Body of pancreas (tissue), 4 donors: Measurements from ENCODE around the gene DIRAS1. TPM values are rescaled to one million over a fixed set of nuclear protein-coding genes. Genes with fewer than 3 reads are reported as not detected.

ENCODE experiments used
- ATAC-seq: fragments of 150-250 bp; one replicate; pipeline ENCODE4 v1.9.1; 2016
- DNase-seq, 4 donors: peaks; one replicate each; pipeline ENCODE4 v3.0.0-alpha.2; 2019
- H3K27ac ChIP-seq, 4 donors: fragments of 200-600 bp; sonication (generic); 1 replicate in 3 of 4; 2 replicates in 1 of 4; pipeline versions ENCODE4 v1.5.1 to v1.6.1; 2016 to 2019; ENCODE audit warnings: mild to moderate bottlenecking in 1 of 4, mixed read lengths in 1 of 4, moderate library complexity in 1 of 4
- H3K27me3 ChIP-seq, 2 donors: fragments of 200-600 bp; sonication (generic); one replicate each; pipeline ENCODE4 v1.6.0; 2016; ENCODE audit warnings: mild to moderate bottlenecking in 1 of 2
- H3K36me3 ChIP-seq, 2 donors: fragments of 200-600 bp; sonication (generic); replicated peaks in 1 of 2; 2 replicates each; pipeline ENCODE4 v1.5.1; 2016; ENCODE audit warnings: low read depth in 2 of 2; ENCODE audit not compliant: insufficient read depth in 1 of 2
- H3K4me1 ChIP-seq: fragments of 200-600 bp; sonication (generic); one replicate; pipeline ENCODE4 v1.6.0; 2016
- H3K4me3 ChIP-seq, 2 donors: fragments of 200-600 bp; sonication (generic); 1 replicate in 1 of 2; 2 replicates in 1 of 2; pipeline ENCODE4 v1.5.1; 2016 to 2019
- H3K9me3 ChIP-seq, 3 donors: fragments of 200-600 bp; sonication (generic); 1 replicate in 2 of 3; 2 replicates in 1 of 3; pipeline ENCODE4 v1.5.1; 2016
- CTCF ChIP-seq, 7 experiments: fragments of 450-650 bp in 4 of 7; fragments of 200-600 bp in 3 of 7; sonication (generic) in 3 of 7; IDR thresholded peaks; one replicate each; pipeline ENCODE4 v1.5.1; 2016 to 2019; ENCODE audit warnings: antibody characterized with exemption in 7 of 7
- POLR2A ChIP-seq, 3 donors: fragments of 450-650 bp; IDR thresholded peaks; one replicate each; pipeline ENCODE4 v1.6.1; 2016; ENCODE audit warnings: antibody characterized with exemption in 3 of 3, mild to moderate bottlenecking in 2 of 3
- WGBS, 2 donors: methylation state at CpG; one replicate each; pipeline ENCODE4 v1.1.5; 2017; 5-methylcytosine and 5-hydroxymethylcytosine counted together
- intact Hi-C: fragments of 100-400 bp; cut with DNase I; formaldehyde crosslinking; loops from one replicate; pipeline ENCODE4 v1.15.1; 2023
- total RNA-seq, 2 donors: library from RNA; depleted of rRNA; stranded (reverse); fragments of >200 nt; gene quantifications; one replicate each; pipeline ENCODE4 v1.1.0, GENCODE V29; 2016

DIRAS1 gene
- total RNA-seq, 2 donors from 2014 or later = 0.78 to 4.9 TPM

GRCh38 chr19:2706251-2706650 lies 14.9 kb downstream of the DIRAS1 start:
- intact Hi-C loops = no loop called here
- H3K27me3 ChIP-seq = no peaks in the 10 kb centered on the region
- ATAC-seq = no peak
- no peak overlapping the region for H3K27ac ChIP-seq
- peaks cover 13% of the 10 kb centered on the region for H3K4me1 ChIP-seq
- no peaks in the 10 kb centered on the region for H3K9me3 ChIP-seq
- no peaks in the 10 kb centered on the region for H3K36me3 ChIP-seq
- DNase-seq = no peak
- WGBS, 2 donors = 96 to 98% methylated on average over 5 of the region's 5 CpGs
- H3K4me3 ChIP-seq = no peak overlapping the region
- TF ChIP-seq POLR2A (IDR thresholded peaks at IDR 0.05) (no peak), CTCF (IDR thresholded peaks at IDR 0.05) (no peak)

GRCh38 chr19:2703691-2704216 lies 17.4 kb downstream of the DIRAS1 start:
- intact Hi-C loops = no loop called here
- WGBS, 2 donors = 71 to 80% methylated on average over 6 of the region's 6 CpGs
- H3K27me3 ChIP-seq = no peaks in the 10 kb centered on the region

GRCh38 chr19:2703077-2703437 lies 18.1 kb downstream of the DIRAS1 start:
- Histone ChIP-seq H3K9me3 (no peaks in the 10 kb centered on the region), H3K4me3 (no peak overlapping the region), H3K36me3 (no peaks in the 10 kb centered on the region), H3K27me3 (no peaks in the 10 kb centered on the region), H3K4me1 (peaks cover 15% of the 10 kb centered on the region), H3K27ac (no peak overlapping the region)
- intact Hi-C loops = no loop called here
- no peak for TF ChIP-seq CTCF (IDR thresholded peaks at IDR 0.05)
- no peak for TF ChIP-seq POLR2A (IDR thresholded peaks at IDR 0.05)
- 69 to 73% methylated on average over 5 of the region's 5 CpGs for WGBS, 2 donors
- ATAC-seq (no peak), DNase-seq (no peak)

More at GRCh38 chr19:2703691-2704216, 17.4 kb downstream of the DIRAS1 start:
- H3K4me1 ChIP-seq = peaks cover 15% of the 10 kb centered on the region
- ATAC-seq (no peak), DNase-seq (no peak)
- no peaks in the 10 kb centered on the region for H3K9me3 ChIP-seq
- no peaks in the 10 kb centered on the region for H3K36me3 ChIP-seq
- H3K4me3 ChIP-seq = no peak overlapping the region
- TF ChIP-seq CTCF (IDR thresholded peaks at IDR 0.05) (no peak), POLR2A (IDR thresholded peaks at IDR 0.05) (no peak)
- H3K27ac ChIP-seq = no peak overlapping the region

GRCh38 chr19:2702170-2703076 lies 18.7 kb downstream of the DIRAS1 start, which contains the start of gene GNG7:
TSS of gene GNG7 (minus strand) at chr19:2702694. CDS start at chr19:2520688, 182,006 bp downstream.
- 2 to 3% methylated on average over 13 to 49 of the region's 77 CpGs for WGBS, 2 donors
- ATAC-seq = peak; percentile 100

More at GRCh38 chr19:2702170-2703076, 18.7 kb downstream of the DIRAS1 start, which contains the start of gene GNG7:
- peak within 1 kb of the TSS in 1 of 2 donors; percentile 77 for H3K4me3 ChIP-seq
- no peaks in the 10 kb centered on the region for H3K36me3 ChIP-seq
- DNase-seq = peak; percentile 97 to 98 (median 97)
- peaks cover 15% of the 10 kb centered on the region for H3K4me1 ChIP-seq
- H3K27me3 ChIP-seq = no peaks in the 10 kb centered on the region
- intact Hi-C loops = no loop called here
- TF ChIP-seq CTCF (IDR thresholded peaks at IDR 0.05) (no peak), POLR2A (IDR thresholded peaks at IDR 0.05) (peak; percentile 55 to 65 (median 61))
- peak within 1 kb of the TSS in 3 of 4 donors; percentile 4 to 67 (median 9) for H3K27ac ChIP-seq
- H3K9me3 ChIP-seq = no peaks in the 10 kb centered on the region
